MV-4-11 (cell line): Measurements from ENCODE around the gene FBXO42.
A peak's percentile ranks its signal among the peaks of the same experiment; 100 is the strongest.

ENCODE experiments used
- DNase-seq: peaks from one replicate; lab custom pipeline; 2025; lab: John Stamatoyannopoulos, UW

The FBXO42 gene

DNA sequence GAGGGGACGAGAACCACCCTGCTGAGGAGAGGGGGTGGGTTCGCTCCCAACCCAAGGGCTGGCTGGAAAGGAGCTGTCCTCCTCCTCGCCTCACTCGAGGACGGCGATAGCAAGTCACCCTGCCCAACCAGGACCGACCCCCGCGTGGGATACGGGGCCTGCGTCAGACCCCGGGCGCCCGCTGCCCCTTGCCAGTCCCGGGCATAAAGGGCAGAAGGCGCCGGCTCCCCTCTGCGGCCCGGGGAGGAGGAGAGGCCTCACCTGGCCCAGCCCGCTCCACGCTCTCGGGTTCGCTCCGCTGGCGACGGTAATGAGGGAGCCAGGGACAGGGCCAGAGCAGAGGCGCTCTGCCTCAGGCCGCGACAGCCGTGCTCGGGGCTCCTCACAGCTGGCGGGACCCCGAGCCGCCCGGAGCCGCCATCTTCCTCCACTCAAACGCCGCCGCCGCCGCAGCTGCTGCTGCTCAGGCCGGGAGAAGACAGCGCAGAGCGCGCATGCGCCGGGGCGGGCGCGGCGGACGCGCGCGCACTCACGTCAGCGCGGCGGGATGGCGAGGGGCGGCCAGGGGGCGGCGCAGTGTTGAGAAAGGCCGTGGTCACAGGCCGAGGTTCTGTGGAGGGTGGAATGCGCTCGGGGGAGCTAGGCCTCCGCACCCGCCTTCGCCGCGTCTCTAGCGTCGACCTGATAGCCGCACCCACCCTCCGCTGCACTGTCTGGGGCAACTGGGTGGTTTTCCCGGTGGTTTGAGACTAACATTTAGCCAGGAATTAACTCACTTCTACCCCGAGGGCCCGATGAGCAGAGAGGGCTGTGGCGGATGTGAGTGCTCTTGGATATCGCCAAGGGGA is at the start of gene FBXO42:
Gene FBXO42, minus strand, starts transcription at position 487 of the 848 bp plus-strand sequence. CDS start 37,062 bp downstream, outside the sequence.
- DNase-seq: peak; percentile 80

DNA sequence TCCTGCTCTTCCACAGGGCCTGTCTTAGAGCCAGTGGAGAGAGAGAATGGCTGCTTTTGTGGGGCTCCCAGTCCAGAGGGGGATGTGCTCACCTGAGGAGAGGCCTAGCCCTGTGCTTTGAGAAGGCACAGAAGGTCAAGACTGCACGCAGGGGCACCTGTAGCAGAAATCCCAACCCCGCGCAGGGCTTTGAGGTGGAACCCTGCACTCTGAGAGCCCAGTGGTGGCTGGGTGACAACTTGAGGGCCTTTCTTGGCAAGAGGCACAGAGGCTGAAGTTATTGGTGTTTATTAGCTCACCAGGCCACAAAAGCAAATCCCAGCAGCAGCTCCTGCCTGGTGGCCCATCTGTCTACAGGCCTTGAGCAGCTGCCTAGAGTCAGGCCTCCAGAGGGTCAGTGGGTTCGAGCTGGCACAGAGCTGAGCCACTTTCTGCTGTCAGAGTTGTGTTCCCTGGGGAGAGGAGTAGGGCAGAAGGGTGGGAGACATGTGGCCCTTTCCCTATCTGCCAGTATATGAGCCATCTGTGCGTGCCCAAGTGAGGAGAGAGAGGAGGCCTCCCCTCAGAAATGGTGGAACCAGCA is 46.2 kb upstream of the FBXO42 start:
- no peak for DNase-seq

DNA sequence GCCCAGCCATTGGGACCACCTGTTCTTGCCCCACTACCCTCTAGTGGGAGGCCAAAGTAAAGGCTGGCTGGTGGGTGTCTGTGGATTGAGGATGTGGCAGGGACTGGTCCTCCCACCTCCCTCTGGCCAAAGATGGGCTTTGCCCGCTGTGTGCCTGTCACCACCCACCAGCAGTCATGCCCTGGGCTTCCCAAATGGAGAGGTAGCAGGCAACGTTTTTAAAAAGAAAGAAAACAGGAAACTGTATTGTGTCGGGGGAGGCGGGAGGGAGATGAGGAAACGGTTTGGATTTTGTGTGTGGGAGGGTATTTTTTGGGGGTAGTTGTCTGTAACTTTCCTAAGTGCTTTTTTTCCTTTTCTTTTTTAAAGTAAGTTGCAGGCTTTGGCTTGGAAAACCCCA is 44.8 kb upstream of the FBXO42 start:
- no peak for DNase-seq

DNA sequence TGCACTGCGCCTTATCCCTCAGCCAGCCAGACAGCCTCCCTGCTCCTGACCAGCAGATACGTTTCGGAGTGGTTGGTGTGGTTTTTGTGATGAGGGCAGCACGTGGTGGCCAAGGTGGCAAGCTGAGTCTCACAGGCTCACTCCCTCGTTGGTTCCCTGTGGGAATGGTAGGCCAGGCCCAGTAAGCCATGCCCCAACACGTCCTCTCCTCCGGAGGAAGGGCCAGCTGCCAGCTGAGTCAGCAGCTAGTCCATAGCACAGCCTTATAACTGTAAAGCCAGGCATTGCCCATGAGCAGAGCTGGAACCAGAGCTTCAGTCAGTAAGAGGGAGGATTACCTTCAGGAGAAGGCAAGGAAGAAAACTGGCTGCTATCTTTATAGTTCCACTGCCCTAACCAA is 44.3 kb upstream of the FBXO42 start:
- no peak for DNase-seq

DNA sequence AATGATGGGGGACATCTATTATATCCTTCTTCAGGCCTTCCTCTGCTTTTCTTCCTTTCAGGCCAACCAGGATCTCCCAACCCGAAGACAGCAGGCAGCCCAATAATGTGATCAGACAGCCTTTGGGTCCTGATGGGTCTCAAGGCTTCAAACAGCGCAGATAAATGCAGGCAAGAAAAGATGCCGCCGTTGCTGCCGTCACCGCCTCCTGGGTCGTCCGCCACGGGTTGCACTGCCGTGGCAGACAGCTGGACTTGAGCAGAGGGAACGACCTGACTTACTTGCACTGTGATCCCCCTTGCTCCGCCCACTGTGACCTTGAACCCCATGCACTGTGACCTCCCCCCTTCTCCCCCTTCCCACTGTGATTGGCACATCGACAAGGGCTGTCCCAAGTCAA is 42.7 kb upstream of the FBXO42 start:
- no peak for DNase-seq

DNA sequence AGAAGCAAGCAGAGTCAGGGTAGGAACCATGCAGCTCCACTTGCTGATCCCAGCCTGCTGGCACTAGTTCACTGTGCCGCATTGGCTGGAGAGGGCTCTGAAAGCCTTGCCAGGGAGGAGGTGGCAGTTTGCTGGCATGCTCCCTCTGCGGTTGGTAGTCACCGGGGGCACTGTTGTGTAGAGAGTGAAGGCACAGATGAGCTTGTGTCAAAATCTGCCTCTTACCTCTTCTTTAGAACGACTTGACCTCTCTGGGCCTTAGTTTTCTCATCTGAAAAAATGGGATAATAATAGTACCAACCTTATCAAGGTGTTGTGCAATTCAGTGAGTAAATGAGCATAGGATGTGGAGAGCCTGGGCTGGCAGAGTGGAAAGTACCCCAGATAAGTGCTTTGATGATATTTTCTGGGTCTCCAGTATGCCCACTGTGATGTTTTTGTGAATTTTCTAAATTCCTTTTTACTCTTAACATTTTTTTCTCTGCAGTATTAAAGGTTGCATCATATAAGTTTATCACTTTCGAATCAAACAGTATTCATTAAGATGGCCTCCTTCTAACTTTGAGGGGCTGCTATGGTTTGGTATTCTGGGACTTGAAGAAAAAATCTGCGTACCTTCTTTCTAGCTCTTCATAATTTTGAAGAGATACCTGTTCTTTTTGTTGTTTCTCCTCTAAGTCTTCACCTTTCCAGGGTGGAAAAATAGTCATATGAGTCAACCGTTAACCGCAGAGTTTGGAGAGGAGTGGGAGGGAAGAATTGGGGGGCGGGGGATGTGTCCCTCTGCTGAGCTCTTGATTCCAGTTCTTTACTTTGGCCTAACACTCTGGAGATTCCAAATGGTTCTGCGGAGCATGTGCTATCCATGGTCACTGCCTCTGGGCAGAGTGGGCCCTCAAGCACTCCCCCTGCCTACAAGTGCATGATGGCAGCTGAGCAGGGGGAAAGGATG is 41.6 kb upstream of the FBXO42 start:
- no peak for DNase-seq

DNA sequence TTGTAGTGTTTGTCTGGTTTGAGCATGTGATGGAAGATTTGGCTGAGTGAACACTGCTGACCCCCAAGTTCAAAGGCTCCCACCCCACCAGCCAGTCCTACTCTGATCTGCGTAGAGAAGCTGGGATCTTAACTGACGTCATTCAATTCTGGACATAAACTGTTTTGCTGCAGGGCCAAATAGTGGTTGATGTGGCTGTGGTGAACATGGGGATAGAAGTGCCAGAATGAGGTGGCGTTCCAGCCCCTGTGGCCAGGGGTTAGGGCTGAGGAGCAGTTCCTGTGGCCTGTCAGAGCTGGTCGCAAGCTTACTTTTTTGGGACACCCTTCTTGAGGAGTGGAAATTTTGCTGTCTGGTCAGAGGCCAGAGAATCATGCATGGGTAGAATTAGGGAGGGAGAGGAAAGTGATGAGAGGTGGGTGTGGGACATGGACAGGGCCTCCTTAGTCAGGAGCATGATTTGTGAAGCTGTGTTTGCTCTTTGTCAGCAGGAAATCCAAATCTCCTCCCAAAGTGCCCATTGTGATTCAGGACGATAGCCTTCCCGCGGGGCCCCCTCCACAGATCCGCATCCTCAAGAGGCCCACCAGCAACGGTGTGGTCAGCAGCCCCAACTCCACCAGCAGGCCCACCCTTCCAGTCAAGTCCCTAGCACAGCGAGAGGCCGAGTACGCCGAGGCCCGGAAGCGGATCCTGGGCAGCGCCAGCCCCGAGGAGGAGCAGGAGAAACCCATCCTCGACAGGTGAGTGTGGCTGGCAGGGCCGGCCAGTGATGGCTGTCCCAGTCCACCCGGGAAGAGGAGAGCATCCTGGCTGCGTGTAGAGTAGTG is 40.7 kb upstream of the FBXO42 start:
- DNase-seq: no peak

DNA sequence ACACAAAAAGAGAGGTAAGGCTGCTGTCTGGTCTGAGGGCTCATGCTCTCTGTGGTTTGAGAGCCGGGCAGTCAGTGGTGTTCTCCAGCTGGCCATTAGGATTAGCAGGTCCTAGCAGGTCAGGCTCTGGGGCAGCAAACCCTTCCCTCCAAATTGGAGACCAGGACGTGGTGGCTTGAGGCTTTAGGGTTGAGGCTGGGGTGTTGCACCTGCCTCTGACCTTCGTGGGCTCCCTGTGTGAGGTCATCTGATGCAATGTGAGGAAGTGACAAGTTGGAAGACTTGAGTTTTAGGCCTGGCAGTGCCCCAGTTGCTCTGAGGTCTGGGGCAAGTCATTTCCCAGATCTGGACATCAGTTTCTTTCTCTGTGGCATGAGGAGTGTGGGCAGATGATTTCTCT is 39.1 kb upstream of the FBXO42 start:
- DNase-seq: peak; percentile 43

DNA sequence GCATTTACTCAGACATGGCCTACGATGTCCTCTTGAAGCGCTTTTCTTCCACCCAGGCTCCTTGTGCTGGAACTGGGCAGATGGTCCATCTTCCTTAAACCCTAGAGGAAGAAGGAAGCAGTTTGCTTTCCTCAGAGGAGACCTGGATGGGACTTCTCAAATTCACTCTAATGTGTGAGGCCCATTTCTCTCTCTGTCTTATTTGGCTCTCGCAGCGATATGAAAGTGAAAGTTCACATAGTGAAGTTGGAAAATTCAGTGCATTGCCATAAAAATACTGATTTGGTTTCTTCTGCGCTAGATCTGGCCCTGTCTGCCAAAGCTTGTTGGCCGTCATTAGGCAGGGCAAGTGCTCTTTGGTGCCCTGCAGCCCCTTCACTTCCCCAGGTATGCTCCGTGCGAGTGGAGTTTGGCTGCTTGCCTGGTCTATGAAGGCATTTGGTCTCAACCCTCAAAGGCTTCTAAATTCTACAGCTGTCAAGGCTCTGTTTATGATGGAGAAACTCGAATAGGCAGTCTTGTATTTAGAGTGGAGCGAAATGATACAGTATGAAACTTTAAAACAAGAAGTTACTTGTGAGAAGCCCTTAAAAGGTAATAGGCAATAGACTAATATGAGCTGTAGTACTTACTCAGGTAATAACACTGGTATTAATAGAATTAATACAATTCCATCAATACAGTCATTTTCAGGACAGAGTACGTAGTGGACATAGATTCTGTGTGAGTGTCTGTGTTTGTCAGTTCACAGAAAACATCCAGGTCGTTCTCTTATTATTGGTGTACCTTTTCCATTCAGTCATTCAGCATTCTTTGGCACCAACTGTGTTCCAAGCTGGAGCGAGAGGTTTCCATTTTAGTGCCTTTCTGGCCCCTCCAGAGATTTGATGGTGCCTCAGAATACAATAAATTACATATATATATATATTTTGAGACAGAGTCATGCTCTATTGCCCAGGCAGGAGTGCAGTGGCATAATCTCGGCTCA is 35.2 kb upstream of the FBXO42 start:
- peak; percentile 28 for DNase-seq

DNA sequence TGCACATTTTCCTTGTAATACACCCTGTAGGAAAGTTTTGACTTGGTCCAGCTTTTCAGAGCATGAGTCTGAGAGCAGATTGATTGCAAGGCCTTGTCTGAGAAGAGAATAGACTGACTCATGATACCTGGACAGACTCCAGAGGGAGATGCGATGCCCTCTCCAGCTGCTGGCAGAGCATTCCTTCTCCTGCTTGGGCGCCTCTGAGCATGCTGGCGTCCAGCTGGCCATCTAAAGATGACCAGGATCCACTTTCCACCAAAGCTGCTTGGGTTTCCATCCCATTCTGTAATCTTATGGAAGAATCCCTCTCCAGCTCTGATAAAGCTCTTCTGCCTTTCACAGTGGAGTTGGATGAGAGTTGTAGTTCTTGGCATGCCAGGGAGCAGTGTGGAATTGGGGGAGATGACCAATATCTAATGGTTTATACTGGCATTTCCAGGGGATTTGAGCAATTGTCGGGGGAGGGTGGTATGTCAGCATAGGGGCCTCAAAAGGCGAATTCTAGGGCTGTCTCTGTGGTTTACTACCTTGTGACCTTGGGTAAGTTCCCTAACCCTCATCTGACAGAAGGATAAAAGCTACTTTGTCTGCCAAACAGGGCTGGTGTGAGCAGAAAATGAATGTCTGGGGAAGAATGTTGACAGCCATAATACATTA is 34.3 kb upstream of the FBXO42 start:
- DNase-seq: no peak

DNA sequence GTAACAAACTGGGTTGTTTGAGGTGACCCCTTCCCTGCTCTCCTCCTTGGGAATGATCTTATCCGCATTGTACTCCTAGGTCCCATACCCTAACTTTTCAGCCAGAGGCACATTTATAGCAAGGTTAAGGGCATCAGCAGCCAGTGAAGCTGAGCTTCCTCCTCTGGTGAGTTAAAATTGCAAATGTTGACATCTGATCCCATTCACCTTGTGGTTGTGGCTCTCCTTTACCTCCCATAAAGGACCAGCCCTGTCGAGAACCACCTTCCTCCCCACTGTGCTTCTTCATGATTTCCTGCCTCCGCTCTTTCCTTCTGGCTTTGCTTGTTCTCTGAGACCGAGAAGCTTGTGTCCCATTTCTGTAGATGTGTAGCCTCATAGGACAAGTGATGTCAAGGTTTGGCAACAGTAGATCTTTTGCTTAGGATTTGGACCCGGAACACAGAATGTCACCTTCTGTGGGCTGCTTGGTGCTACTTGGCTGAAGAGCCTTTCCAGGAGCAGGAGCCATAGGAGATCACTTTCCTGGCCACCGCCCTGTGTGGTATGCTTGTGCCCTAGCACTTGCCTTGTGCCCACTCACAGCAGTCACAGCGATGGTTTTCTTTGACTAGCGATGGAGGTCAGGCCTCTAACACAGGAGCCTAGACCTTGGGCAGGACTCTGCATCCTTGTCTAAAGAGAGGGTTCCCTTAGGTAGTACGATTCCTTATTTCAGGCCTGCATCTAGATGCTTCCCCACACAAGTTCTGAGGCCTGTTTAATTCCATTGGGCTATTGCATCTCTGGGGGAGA is 33.6 kb upstream of the FBXO42 start:
- no peak for DNase-seq

DNA sequence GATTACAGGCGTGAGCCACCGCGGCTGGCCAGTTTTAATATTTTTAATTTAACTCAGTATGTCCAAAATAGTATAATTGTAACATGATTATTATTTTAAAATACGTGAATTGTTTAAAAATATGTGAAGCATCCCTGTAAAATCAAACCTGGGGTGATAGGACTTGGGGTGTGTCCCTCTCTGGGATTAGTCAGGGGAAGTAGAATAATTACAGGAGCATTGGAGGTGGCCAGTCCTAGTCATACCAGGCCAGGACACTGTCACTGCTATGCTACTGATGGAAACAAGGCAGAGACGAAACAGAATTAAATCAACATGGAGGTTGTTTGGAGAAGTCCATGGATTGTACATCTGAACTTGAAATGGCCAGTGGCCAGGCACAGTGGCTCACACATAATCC is 31.6 kb upstream of the FBXO42 start:
- no peak for DNase-seq

DNA sequence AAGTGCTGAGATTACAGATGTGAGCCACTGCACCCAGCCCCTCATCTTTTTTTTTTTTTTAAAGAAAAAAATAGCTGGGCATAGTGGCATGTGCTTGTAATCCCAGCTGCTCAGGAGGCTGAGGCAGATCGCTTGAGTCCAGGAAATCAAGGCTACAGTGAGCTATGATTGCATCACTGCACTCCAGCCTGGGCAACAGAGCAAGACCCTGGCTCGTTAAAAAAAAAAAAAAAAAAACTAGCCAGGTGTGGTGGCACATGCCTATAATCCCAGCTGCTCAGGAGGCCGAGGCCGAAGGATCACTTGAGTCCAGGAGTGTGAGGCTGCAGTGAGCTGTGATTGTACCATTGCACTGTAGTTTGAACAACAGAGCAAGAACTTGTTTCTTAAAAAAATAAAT is 28.6 kb upstream of the FBXO42 start:
- no peak for DNase-seq

DNA sequence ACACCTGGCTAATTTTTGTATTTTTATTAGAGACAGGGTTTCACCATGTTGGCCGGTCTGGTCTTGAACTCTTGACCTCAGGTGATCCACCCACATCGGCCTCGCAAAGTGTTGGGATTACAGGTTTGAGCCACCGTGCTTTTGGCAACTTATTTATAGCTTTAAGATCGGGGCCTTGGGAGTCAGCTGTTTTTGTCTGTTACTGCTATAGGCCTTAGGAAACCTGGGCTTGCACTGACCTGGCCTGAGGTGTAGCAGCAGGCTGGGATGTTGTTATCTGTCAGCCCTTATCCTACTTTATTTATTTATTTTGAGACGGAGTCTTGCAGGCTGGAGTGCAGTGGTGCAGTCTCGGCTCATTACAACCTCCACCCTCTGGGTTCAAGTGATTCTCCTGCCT is 26.2 kb upstream of the FBXO42 start:
- no peak for DNase-seq

DNA sequence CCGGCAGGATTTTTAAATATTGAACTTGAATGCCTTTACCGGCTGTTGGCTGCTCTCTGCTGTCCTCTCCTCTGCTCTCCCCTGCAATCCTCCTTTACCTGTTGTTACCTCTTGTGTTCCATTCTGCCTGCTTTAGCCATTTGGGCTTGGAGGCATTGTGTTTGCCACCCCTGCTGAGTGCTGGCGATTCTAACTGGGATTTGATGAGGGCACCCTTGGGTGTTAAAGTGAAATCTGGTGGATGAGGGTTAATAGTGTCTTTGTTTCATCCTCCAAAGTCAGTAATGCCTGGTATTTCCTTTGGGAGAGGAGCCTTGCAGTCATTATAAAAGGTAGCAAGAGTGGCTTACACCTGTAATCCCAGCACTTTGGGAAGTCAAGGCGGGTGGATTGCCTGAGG is 24.7 kb upstream of the FBXO42 start:
- DNase-seq: no peak

DNA sequence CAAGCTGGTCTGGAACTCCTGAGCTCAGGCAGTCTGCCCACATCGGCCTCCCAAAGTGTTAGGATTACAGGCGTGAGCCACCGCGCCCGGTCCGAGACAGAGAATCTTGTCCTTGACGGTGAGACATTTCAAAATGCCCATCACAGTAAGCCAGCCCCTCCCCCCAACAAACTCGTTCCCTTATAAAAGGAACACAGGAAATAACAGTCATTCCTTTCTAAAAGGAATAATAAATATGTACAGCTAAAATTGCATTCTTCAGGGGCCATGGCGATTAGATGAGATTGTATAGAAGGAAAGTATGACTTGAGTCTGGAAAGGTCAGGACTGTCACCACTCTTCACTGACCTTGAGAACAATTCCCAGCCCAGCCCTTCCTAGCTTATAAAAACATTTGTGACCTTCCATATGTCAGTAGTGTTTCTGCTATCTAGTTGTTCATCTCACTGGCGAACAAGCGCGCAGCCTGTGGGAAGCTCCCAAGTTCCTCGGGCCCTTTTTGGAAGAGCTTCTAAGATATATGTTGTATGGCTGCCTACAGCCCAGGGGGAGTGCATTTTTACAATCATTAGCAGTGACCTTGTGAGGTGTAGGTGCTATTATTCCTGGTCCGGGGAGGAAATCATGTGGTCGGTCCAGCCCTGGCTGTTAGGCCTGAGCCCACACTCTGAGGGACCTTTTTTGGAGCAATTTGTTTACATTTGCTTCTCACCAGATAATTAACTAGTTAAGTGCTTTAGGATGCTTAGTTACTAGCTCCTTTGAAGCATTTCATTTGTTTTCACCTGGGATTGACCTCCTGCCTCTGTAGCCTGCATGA is 23.5 kb upstream of the FBXO42 start:
- no peak for DNase-seq

DNA sequence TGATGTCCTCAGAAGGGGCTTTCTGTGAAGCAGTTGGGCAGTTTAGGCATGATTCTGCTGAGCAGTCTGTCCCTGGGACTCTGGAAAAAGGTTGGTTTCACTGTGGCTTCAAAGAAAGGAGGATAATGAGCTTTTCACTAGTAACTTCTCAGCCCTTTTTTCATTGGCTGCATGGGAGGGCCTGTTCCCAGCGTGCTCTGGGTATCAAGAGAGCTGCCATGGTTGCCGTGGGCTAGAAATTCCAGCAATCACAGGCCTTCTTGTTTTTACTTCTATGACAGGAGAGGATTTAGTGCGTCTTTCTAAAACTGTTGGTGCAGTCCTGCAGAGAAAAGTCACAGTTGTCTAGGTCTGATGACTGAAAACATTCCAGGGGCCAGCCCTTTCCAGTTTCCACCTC is 22.0 kb upstream of the FBXO42 start:
- no peak for DNase-seq
